ENCODE results near the gene PLCL1.

PLCL1 gene

DNA sequence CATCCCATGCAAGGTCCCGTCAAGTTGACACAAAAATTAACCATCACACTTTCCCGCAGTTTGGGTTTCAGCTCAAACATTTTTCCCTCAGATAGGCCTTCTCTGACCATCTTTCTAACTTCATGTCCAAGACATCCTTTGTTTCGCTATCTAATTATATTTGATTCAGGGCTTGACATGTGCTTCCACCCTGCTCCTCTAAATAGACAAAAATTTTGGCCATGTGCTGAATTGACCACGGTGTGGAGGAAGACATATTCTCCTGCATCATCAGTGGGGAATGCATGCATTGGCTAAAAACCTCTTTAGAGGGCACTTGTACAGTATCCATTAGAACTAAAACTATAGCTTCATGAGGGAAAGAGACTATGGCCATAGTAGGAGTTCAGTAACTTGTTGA lies 81.2 kb downstream of the PLCL1 start:
- no peak for DNase-seq (ENCODE audit: low read depth in 2 of 2)
- no peak for TF ChIP-seq CTCF (IDR thresholded peaks at IDR 0.05; ENCODE audit: low read depth, low read length)
- no peak overlapping the region for H3K4me3 ChIP-seq (replicated peaks in 1 of 2; ENCODE audit: low read depth in 2 of 2, low read length in 2 of 2)

DNA sequence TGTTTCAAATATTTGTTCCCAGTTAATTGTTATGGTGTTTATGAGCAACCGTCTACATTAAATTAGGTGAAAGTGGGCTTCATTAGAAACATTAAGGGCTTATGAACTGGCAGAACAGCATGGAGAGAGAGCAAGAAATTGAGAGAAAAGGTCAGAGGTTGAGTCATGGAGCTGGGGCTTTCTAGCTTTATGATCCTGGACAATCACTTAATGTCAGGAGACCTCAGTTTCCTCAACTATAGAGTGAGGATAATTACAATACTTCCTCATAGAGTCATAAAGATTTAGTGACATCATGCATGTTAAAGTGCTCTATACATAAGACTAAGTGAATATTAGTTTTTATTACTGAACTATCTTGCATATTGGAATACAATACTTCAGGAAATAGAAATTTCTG lies 83.9 kb downstream of the PLCL1 start:
- no peak for TF ChIP-seq CTCF (IDR thresholded peaks at IDR 0.05; ENCODE audit: low read depth, low read length)
- DNase-seq (ENCODE audit: low read depth in 2 of 2): no peak
- H3K4me3 ChIP-seq (replicated peaks in 1 of 2; ENCODE audit: low read depth in 2 of 2, low read length in 2 of 2): no peak overlapping the region

GRCh38 chr2:197889041-197889440 lies 84.6 kb downstream of the PLCL1 start:
- peak; percentile 69 to 79 for DNase-seq (ENCODE audit: low read depth in 2 of 2)
- no peak for TF ChIP-seq CTCF (IDR thresholded peaks at IDR 0.05; ENCODE audit: low read depth, low read length)
- no peak overlapping the region for H3K4me3 ChIP-seq (replicated peaks in 1 of 2; ENCODE audit: low read depth in 2 of 2, low read length in 2 of 2)

DNA sequence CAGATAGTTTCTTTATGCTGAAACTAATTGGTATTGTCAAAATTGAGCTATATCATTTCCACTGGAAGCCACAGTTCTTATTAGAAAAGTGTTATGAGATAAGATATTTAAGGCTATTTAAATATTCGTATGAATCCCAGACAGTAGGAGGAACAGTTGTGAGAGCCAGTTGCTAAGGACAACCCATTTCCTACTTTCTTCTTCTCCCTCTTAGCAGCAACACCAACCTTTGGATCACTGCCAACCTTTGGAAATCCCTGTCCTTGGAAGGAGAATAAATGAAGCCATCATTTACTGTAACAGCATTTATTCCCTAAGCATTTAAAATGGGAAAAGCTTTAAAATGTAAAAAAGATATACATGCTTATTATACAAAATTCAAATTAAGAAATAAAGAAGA lies 85.8 kb downstream of the PLCL1 start:
- peak; percentile 45 to 80 for DNase-seq (ENCODE audit: low read depth in 2 of 2)
- H3K4me3 ChIP-seq (replicated peaks in 1 of 2; ENCODE audit: low read depth in 2 of 2, low read length in 2 of 2): no peak overlapping the region
- no peak for TF ChIP-seq CTCF (IDR thresholded peaks at IDR 0.05; ENCODE audit: low read depth, low read length)

DNA sequence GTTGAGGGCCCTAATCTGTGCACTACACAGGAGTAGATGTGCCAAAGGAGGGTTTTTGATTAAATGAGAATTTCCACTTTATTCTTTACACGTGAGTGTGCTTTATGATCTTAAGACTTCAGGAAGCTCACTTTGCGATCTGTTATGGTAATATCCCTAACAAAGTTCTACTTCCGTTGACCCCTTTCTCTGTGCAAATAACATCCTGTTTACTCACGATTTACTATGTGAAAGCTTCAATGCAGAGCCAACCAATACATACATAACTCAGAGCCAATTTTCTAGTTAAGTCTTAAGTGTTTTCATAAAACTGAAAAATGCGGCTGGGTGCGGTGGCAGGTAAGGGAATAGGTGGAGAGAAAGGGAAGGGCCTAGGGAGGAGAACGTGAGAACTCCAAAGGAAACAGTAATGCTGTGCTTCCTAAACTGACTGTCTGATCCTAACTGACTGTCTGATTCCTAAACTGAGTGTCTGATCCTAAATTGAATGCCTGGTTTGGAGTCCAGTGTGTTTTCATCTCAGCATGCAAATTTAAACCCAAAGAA lies 87.6 kb downstream of the PLCL1 start:
- no peak for DNase-seq (ENCODE audit: low read depth in 2 of 2)
- no peak overlapping the region for H3K4me3 ChIP-seq (replicated peaks in 1 of 2; ENCODE audit: low read depth in 2 of 2, low read length in 2 of 2)
- TF ChIP-seq CTCF (IDR thresholded peaks at IDR 0.05; ENCODE audit: low read depth, low read length): no peak

GRCh38 chr2:197893403-197894177 lies 89.2 kb downstream of the PLCL1 start:
- H3K4me3 ChIP-seq (replicated peaks in 1 of 2; ENCODE audit: low read depth in 2 of 2, low read length in 2 of 2): no peak overlapping the region
- no peak for DNase-seq (ENCODE audit: low read depth in 2 of 2)
- no peak for TF ChIP-seq CTCF (IDR thresholded peaks at IDR 0.05; ENCODE audit: low read depth, low read length)
